Choroid plexus epithelial cell (primary cell): ENCODE results near the gene EXO1.

Experiments used
- DNase-seq: peaks from one replicate; pipeline ENCODE4 v3.0.0-alpha.2; 2010; ENCODE audit warnings: low read depth
- H3K4me3 ChIP-seq: 2 replicates; pipeline ENCODE4 v1.5.1; 2011; ENCODE audit warnings: low read depth, mild to moderate bottlenecking, control low read depth, low read length, moderate library complexity
- CTCF ChIP-seq: conservative IDR thresholded peaks from 2 replicates; pipeline ENCODE4 v1.5.1; 2011; ENCODE audit warnings: low read depth, mild to moderate bottlenecking, control low read depth, inconsistent platforms, low read length, moderate library complexity

The EXO1 gene

DNA sequence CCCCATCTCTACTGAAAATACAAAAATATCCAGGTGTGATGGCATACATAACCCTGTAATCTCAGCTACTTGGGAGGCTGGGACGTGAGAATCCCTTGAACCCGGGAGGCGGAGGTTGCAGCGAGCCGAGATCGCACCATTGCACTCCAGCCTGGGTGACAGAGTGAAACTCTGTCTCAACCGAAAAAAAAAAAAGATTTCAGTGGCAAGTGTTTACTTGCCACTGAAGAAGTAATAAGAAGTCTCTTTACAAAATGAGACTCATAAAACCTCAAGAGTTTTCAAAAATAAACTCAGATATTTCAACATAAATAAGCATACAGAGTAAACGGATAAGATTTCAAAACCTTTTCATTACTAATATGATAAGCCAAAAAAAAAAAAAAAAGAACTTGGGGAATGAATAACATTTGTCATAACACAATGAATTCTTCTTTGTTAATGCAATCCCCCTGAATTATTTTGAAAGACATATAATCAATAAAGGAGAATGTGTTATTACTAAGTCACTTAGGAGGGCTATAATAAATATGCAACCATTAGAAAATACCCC, 34.2 kb upstream of the EXO1 start:
- TF ChIP-seq CTCF, result no peak
- H3K4me3 ChIP-seq, result peak overlapping the region; percentile 2
- DNase-seq, result peak; percentile 55

DNA sequence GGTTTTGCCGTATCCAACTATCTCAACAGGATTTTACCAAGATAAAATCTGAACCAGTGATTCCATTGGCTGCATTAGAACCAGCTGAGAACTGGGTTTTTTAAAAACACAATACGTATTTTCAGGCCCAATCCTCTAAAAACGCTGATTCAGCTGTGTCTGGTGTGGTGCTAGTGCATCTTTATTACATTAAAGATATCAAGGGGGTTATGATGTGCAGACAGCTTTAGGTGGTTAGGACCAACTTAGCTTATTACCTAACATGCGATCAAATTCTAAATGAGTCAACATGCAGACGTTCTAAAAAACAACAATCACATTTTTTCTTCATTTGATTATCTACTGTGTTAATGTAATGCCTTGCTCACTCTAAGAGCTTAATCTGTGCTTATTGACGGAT, 32.0 kb upstream of the EXO1 start:
- H3K4me3 ChIP-seq, result no peak overlapping the region
- DNase-seq, result peak; percentile 33
- no peak for TF ChIP-seq CTCF

- no peak overlapping the region for H3K4me3 ChIP-seq
- no peak for TF ChIP-seq CTCF
- peak; percentile 88 for DNase-seq
Measured at GRCh38 chr1:241817331-241817792, 30.6 kb upstream of the EXO1 start.

- no peak for DNase-seq
- TF ChIP-seq CTCF, result no peak
- no peak overlapping the region for H3K4me3 ChIP-seq
Measured at GRCh38 chr1:241817956-241818612, 29.9 kb upstream of the EXO1 start.

DNA sequence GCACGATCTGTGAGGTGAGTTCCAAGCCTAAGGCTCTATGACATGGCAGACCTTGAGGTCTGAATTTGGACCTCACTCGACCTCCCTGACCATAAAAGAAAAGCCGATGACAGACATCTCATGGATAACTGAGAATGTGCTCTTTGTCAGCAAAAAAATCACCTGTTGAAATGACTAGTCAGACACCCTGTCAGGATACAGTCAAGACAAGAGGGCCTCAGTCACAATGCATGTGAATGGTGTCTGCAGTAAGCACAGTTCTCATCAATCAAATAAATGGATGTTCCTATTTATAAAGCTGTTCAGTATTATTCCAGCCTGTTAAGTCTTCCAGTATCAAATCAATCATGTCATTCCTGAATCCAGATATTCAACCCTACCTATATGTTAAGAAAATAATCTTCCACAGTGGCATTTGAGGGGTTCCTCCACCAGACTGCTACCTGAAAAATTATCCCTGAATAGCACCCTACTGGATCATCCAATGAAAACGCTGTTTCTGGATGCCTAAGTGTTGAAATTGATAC, 28.6 kb upstream of the EXO1 start:
- no peak overlapping the region for H3K4me3 ChIP-seq
- no peak for DNase-seq
- TF ChIP-seq CTCF, result no peak

DNA sequence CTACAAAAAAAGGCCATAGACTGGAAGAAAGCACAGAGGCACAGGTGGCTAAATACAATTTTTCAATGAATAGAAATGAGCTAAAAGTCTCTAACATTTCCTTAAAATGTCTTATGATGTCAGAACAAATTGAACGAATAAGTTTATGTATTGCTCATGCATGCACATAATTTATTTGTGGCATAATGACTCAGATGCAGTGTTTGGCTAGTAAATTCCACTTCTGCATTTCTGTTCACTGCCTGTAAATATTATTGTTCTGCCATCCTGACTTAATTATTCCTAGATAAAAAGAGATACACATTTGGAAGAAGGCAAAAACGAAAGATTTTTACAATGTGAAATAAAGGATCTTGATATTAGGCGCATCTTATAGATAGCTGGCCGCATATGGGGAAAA, 26.6 kb upstream of the EXO1 start:
- peak; percentile 53 for DNase-seq
- no peak overlapping the region for H3K4me3 ChIP-seq
- no peak for TF ChIP-seq CTCF

DNA sequence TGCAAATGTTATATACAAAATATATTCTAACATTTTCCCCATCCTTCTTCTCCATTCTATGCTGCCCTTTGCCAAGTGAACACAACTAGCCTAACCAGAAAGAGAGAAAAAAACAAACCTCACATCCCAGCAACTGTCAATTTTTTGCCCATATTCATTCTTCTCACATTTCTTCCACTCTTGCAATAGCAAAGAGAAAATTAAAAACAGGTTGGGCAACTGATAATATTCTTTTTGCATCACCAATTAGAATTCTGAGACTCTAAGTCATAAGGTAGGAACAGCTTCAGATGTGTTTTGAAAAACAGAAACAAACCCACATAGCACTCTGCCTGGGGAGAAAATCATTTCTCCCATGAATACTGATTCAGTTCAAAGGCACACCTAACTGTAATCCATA, 25.2 kb upstream of the EXO1 start:
- H3K4me3 ChIP-seq, result no peak overlapping the region
- no peak for DNase-seq
- no peak for TF ChIP-seq CTCF
